GM18951 (cell line): ENCODE measurements around the gene MT1F.

ENCODE experiments used
- POLR2A ChIP-seq: IDR thresholded peaks from 4 replicates; pipeline ENCODE4 v1.6.1; 2011; ENCODE audit warnings: mild to moderate bottlenecking; ENCODE audit not compliant: insufficient read length, insufficient read depth; ENCODE audit errors: extremely low read depth
- in situ Hi-C: fragments of 300-500 bp; cut with MboI; formaldehyde crosslinking; loops from one replicate; pipeline ENCODE4 v1.12.0; 2022; ENCODE audit warnings: low sequenced_read_pairs, mixed read lengths, inconsistent platforms; ENCODE audit not compliant: unreplicated experiment

Gene MT1F

DNA sequence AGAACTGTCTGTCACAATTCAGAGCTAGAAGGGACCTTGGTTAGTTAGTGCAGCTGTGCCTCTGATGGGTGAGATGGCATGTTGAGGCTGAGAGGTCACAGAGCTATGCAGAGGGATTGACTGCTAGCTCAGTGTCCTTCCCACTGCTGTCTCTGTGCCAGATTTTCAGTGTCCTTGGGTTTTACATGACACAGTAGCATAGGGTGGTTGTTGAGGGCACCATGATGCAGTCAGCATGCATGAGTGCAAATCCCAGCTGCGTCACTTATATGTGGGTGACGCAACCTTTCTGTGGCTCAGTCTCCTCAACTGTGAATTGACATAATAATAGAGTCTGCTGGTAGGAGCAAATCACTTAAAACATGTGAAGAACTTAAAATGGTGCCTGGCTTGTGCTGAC is 16.6 kb upstream of the MT1F start:
- no peak for TF ChIP-seq POLR2A
- in situ Hi-C loops: no loop called here

DNA sequence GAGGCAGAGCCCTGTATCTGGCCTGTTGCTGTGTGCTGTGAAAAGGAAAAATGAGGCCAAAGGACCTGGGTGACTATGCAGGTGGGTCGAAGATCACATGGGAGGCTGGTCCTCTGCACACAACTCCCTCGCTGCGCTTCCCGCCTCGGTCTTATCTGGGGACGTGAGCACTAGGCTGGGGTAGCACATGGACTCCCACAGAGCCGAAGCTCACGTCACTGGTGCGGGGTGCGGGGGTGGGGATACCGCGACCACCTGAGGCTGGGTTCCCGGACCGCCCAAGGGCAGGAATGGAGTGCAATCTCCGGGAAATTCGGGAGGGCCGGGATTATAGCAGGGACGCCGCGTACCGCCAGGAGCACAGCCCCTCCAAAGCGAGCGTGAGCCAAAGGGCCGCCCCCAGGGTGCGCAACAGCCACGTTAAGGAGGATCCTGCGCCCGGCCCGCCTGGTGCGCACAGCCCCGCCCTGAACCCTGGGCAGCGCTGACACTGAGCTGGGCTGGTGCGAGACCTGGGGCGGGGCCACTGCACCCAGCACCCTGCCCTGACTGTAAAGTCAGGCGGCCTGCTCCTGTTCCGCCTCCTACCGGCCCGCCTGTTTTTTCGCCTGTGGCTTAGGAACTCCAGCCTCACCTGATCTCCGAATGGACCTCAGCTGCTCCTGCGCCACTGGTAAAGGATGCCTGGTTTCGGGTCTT is 14.5 kb upstream of the MT1F start:
- no peak for TF ChIP-seq POLR2A
- in situ Hi-C loops: no loop called here

DNA sequence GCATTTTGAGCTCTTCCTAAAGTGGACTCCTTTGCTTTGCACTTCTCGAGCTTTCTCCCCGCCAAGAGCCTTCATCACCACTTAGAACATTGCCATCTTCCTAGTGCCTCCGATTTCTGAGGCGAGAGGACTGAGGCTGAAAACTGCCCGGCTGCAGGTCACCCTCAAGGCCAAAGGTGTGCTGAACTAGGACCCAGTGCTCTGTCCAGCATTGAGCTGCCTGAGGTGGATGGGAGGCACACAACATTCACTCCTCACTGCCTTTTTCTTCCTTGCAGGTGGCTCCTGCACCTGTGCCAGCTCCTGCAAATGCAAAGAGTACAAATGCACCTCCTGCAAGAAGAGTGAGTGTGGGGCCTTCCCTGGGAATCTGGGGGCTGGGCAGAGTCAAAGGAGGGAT is 13.9 kb upstream of the MT1F start:
- TF ChIP-seq POLR2A: no peak
- in situ Hi-C loops: no loop called here

DNA sequence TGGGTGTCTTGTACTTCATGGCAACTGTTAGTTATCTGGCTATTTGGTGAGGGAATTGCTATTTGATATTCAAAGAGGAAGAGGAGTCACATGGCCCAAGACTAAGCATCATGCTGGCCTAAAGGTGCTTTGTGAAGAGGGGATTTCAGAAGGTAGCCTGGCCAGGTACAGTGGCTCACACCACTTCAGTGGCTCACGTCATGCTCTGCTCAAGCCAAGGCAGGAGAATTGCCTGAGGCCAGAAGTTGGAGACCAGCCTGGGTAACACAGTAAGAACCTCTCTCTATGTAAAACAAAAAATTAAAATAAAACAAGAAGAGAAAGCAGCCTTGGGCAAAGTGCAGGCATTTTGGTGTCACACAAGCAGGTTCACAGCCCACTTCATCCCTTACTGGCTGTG is 12.4 kb upstream of the MT1F start:
- no peak for TF ChIP-seq POLR2A
- in situ Hi-C loops: no loop called here

DNA sequence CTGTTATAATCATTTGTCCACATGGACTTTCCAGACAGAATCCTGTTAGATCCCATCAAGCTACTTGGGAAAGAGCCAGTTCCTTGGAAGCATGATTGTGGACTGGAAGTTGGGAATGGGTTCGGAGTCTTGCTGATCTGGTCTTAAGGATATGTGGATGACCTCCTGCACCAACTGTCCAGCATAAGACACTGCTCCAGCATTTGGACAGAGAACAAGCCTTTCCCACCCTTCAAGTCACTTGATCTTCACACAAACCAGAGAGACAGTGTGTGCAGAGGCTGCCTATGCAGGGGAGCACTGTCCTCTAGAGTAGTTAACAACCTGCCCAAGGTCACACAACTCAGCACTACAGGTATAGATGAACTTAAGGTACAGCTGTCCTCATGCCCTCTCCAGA is 11.9 kb upstream of the MT1F start:
- TF ChIP-seq POLR2A: no peak
- in situ Hi-C loops: no loop called here

DNA sequence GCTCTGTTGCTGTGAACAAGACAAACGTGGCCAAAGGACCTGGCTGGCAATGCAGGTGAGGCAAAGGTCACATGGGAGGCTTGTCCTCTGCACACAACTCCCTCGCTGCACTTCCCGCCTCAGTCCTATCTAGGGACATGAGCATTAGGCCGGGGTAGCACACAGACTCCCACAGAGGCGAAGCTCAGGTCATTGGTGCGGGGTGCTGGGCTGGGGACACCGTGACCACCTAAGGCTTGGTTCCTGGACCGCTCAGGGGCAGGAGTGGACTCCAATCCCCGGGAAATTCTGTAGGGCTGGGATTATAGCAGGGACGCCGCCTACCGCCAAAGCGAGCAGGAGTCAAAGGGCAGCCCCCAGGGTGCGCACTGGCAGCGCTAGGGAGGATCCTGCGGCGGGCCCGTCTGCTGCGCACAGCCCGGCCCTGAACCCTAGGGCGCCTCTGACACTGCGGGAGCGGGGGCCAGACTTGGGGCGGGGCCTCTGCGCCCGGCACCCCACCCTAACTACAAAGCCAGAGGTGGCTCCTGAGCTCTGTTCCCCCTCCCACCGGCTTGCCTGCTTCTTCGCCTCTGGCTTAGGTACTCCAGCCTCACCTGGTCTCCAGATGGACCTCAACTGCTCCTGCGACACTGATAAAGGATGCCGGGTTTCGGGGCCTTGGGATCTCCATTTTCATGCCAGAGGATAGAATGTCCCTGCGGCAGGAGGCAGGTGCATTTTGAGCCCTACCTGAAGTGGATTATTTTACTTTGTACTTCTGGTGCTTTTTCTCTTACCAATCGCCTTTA is 9.9 kb upstream of the MT1F start:
- no peak for TF ChIP-seq POLR2A
- in situ Hi-C loops: no loop called here

DNA sequence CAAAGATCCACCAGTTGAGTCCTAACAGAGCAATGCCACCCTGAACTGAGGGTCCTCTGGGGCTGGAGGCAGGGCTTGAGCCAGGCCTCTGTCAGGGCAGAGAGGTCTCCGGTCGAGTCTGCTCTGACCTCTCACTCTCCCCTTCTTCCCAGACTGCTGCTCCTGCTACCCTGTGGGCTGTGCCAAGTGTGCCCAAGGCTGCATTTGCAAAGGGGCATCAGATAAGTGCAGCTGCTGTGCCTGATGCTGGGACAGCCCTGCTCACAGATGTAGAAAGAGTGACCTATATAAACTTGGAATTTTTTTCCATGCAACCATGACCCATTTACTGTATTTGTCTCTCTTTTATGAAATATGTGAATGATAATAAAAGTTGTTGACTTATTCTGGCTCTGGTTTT is 8.5 kb upstream of the MT1F start:
- in situ Hi-C loops: no loop called here
- TF ChIP-seq POLR2A: no peak

DNA sequence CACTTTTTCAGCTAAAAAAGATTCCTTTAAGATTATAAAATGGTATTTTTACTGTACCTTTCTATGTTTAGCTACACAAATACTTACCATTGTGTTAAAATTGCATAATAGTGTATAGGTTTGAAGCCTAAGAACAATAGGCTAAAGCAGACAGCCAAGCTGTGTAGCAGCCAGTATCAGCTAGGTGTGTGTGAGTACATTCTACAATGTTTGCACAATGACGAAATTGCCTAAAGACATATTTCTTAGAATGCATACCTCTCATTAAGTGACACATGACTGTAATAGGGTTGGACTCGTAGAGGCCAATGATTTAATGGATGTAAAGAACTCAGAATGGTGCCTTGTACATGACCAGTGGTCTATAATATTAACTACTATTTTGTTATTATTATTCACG is 7.9 kb upstream of the MT1F start:
- TF ChIP-seq POLR2A: no peak
- in situ Hi-C loops: no loop called here

DNA sequence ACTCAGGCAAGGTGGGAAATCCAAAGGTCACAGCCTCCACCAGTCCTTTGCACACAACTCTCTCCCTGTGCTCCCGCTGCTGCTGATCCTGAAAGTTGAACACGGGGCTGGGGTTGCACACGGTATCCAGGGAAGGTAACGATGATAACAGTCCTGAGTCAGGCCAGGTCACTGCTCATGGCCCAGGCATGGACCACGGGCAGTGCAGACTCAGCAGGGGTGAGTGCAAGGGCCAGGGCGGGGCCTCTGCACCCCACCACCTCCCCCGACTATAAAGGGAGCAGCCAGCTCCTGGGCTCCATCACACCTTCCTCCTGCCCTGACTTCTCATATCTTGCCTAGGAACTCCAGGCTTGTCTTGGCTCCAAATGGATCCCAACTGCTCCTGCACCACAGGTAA is 6.2 kb upstream of the MT1F start, which contains the start of gene MT1B:
Gene MT1B, plus strand, starts transcription at position 301 of the 400 bp plus-strand sequence. Its CDS starts 68 bp downstream, at position 369.
- in situ Hi-C loops: no loop called here
- no peak for TF ChIP-seq POLR2A

DNA sequence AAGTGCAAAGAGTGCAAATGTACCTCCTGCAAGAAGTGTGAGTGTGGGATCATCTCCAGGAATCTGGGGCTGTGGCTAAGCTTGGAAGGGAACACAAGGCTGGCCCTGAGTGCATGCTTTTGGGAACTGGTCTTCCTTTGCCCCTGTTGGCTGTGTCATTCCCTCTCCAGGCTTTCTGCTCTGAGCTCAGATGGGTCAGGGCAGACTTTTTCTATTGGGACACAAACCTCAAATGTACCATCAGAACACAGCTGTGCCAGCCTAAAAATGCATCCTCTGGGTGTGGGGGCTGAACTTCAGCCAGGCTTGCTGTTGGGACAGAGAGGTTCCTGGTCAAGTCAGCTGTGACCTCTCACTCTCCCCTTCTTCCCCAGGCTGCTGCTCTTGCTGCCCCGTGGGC is 5.2 kb upstream of the MT1F start:
- in situ Hi-C loops: no loop called here

DNA sequence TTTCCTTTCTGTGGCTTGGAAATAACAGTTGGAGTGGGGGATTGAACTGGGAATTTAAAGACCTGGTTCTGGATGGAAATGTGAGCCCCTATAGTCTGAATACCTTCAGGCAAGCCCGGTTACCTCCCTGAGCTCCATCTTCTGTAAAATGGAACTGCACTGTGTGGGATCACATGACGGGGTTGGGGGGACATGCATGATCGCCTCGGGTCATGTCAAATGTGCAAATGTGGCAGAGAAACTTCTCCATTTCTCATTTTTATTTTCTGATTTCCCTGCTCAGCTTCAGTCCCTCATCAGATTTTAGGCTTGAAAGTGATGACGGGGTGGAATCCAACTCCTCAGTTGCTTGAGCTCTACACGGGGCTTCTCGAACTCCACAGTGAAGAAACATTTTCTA is 4.5 kb upstream of the MT1F start:
- TF ChIP-seq POLR2A: no peak
- in situ Hi-C loops: no loop called here

More for the DNA sequence above, 5.2 kb upstream of the MT1F start:
- TF ChIP-seq POLR2A: no peak

DNA sequence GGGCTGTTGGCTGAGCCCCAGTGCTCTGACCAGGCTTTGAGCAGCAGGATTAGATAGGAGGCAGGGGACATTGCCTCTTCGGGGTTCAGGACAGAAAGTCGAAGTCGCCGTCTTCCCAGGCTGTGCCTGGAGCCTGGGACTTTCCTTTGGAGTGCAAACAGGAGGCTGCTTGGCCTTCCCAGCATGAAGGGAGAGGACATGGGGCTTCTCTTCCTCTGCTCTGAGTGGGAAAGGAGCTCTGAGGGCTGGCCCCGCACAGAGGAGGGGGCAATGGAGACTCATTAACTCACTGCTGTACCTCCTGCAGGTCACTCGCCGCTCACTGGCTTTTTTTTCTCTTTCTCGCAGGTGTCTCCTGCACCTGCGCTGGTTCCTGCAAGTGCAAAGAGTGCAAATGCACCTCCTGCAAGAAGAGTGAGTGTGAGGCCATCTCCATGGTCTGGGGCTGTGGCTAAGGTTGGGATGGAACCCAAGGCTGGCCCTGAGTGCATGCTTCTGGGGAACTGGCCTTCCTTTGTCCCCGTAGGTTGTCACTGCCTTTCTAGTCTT is 642 bp downstream of the MT1F start:
- in situ Hi-C loops: no loop called here
- TF ChIP-seq POLR2A: no peak

DNA sequence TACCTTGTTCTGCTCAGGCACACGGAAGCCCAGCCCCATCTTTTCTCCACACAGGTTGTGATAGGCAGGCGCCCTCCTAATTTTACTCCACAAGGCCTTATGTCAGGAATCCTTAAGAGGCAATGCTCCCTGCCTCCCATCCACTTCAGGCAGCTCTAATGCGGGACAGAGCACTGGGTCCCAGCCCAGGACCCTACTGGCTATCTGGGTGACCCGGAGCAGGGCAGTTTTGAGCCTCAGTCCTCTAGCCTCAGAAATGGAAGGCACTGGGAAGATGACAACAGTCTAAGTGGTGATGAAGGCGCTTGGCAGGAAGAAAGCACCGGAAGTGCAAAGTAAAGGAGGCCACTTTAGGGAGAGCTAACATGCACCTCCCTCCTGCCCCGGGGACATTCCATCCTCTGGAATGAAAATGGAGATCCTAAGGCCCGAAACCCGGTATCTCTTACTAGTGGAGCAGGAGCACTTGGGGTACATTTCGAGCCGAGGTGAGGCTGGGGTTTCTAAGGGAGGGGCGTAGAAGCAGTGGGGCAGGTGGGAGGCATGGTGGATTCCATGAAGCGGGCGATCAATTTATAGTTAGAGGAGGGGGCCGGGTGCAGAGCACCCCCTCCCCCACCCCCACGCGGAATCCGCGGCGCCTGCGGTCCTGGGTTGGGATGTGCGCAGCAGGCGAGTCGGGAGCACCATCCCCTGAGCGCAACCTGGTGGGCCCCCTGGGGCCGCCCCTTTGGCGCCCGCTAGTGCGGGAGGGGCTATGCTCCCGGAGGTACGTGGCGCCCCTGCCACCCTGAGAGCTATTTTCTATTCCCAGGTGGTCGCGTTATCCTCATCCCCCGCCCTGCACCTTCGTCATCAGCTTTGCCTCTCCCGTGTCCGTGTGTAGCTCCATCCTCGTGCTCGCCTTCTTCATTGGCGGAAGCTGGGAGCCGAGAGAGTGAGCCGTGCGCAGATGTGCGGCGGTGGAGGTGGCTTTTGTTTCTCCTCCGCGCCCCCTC is 4.9 kb downstream of the MT1F start:
- in situ Hi-C loops: no loop called here
- no peak for TF ChIP-seq POLR2A
